Measurements from ENCODE around the gene TNFSF10.
"Not testable (repeated sequence)": the region's sequence is repeated elsewhere in the genome, so short reads cannot be mapped to it uniquely, and the experiment has no call there.

The TNFSF10 gene

DNA sequence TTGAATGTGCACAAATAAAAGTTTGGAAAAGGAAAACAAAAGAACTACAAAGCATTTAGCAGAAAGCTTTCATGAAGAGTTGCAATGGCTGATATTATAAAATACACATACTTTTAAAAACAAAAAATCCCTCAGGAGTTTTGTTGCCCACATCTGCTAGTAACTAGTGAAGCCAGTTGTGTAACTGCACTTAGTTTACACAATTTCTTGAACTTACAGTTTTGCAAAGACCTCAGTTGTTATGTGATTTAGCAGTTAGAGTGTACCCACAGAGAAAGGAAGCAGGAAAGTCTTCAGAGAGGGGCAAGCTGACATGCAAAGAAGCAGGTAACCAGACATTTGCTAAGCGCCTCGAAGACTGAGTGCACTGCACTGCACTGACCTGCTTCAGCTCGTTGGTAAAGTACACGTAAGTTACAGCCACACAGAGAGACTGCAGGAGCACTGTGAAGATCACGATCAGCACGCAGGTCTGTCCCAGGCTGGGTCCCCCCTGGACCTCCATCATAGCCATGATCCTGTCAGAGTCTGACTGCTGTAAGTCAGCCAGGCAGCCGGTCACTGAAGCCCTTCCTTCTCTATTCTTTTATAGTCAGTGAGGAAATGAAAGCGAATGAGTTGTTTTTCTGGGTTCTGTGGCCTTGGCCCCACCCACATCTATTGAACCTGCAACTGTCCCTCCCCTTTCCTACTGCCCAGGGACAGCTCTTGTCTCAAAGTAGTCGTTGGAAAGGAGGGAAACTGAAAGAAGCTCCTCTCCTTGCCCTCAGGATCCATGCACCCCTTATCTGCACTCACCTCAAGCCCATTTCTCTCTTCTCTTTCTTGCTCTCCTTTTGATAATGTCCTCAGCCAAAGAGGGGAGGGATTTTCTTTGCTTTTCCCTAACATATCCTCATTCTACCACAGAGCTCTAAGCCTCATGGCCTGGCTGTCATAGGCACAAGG, at the start of gene TNFSF10:
TSS of gene TNFSF10 (minus strand) at position 560 of the 948 bp plus-strand sequence. CDS start at position 514, 46 bp downstream.
- peak within 1 kb of the TSS; percentile 14 for H3K4me3 ChIP-seq (ENCODE audit: control insufficient read depth, low read depth, low read length)
- peak; percentile 34 for DNase-seq (ENCODE audit: low read depth)
- TF ChIP-seq, protein P1, sequence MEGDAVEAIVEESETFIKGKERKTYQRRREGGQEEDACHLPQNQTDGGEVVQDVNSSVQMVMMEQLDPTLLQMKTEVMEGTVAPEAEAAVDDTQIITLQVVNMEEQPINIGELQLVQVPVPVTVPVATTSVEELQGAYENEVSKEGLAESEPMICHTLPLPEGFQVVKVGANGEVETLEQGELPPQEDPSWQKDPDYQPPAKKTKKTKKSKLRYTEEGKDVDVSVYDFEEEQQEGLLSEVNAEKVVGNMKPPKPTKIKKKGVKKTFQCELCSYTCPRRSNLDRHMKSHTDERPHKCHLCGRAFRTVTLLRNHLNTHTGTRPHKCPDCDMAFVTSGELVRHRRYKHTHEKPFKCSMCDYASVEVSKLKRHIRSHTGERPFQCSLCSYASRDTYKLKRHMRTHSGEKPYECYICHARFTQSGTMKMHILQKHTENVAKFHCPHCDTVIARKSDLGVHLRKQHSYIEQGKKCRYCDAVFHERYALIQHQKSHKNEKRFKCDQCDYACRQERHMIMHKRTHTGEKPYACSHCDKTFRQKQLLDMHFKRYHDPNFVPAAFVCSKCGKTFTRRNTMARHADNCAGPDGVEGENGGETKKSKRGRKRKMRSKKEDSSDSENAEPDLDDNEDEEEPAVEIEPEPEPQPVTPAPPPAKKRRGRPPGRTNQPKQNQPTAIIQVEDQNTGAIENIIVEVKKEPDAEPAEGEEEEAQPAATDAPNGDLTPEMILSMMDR (conservative IDR thresholded peaks at IDR 0.05; ENCODE audit: control insufficient read depth, insufficient read depth, low read depth, low read length): no peak

GRCh38 chr3:172569128-172570008, 46.1 kb upstream of the TNFSF10 start:
- TF ChIP-seq, protein P1 (conservative IDR thresholded peaks at IDR 0.05; ENCODE audit: control insufficient read depth, insufficient read depth, low read depth, low read length): no peak
- no peak overlapping the region for H3K4me3 ChIP-seq (ENCODE audit: control insufficient read depth, low read depth, low read length)
- DNase-seq (ENCODE audit: low read depth): no peak

GRCh38 chr3:172568701-172569100, 45.5 kb upstream of the TNFSF10 start:
- H3K4me3 ChIP-seq (ENCODE audit: control insufficient read depth, low read depth, low read length): no peak overlapping the region
- DNase-seq (ENCODE audit: low read depth): no peak
- TF ChIP-seq, protein P1 (conservative IDR thresholded peaks at IDR 0.05; ENCODE audit: control insufficient read depth, insufficient read depth, low read depth, low read length): no peak

- H3K4me3 ChIP-seq (ENCODE audit: control insufficient read depth, low read depth, low read length); DNase-seq (ENCODE audit: low read depth): not testable (repeated sequence)
Observed at GRCh38 chr3:172566785-172567184, 43.6 kb upstream of the TNFSF10 start.

DNA sequence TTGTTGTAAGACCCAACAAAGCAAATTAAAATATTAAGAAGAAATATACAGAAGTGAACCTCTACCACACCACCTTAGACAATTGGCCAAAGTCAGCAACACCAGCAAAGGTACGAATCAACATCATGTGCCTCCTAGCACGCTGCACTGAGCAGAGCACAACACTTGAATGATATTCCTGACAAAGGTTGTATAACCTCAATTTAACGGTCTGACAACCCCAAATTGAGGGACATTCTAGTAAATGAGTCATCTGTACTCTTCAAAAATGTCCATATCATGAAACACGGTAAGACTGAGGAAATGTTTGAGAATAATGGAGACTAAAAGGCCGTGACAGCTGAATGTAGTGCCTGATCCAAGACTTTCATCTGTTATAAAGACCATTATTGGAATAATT, 41.3 kb upstream of the TNFSF10 start:
- no peak for DNase-seq (ENCODE audit: low read depth)
- H3K4me3 ChIP-seq (ENCODE audit: control insufficient read depth, low read depth, low read length): no peak overlapping the region
- TF ChIP-seq, protein P1 (conservative IDR thresholded peaks at IDR 0.05; ENCODE audit: control insufficient read depth, insufficient read depth, low read depth, low read length): no peak

DNA sequence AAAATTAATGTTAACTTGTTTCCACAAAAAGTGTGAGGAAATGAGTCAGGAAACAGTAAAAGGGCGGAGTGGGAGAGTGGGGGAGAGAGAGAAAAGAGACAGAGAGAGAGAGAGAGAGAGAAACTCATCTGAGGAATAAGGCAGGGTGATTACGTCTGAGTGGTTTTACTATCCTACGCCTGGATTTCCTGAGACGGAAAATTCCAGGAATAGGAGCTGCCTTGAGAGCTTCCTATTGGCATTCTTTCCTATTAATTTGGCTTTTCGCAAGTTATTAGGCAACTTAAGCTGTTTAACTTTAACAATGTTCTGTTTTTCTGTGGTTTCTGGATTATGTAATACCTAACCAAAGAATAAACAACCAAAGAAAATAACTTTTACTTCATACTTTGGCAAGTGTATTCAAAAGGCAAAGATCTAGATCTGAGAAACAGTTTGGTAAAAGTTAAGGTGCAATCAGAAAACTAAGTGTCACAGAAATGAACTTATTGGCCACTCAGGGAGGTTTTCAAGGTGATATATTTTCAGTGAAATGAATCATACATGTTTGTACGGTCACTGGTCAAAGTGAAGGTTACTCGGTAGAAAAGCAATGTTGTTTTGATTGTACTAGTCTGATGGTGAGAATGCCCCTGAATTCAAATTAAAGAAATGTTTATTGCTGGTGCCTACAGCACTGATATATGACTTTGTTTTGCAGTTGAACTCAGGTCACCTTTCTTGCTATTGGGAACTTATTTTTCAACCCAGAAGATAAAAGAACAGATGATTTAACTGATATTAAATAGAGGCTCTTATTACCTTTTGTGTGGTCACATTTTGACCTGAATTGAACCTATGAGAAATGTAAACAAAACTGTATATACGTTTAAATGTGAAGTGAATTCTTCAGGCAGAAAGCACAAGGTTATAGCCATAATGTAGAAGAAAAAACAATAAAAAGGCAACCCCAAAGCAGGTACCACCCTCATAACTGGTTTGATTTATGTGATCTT, 39.9 kb upstream of the TNFSF10 start:
- DNase-seq (ENCODE audit: low read depth): peak; percentile 95
- TF ChIP-seq, protein P1 (conservative IDR thresholded peaks at IDR 0.05; ENCODE audit: control insufficient read depth, insufficient read depth, low read depth, low read length): no peak
- H3K4me3 ChIP-seq (ENCODE audit: control insufficient read depth, low read depth, low read length): no peak overlapping the region
